ENCODE data around the gene TSKS.

- TF ChIP-seq, protein P1, sequence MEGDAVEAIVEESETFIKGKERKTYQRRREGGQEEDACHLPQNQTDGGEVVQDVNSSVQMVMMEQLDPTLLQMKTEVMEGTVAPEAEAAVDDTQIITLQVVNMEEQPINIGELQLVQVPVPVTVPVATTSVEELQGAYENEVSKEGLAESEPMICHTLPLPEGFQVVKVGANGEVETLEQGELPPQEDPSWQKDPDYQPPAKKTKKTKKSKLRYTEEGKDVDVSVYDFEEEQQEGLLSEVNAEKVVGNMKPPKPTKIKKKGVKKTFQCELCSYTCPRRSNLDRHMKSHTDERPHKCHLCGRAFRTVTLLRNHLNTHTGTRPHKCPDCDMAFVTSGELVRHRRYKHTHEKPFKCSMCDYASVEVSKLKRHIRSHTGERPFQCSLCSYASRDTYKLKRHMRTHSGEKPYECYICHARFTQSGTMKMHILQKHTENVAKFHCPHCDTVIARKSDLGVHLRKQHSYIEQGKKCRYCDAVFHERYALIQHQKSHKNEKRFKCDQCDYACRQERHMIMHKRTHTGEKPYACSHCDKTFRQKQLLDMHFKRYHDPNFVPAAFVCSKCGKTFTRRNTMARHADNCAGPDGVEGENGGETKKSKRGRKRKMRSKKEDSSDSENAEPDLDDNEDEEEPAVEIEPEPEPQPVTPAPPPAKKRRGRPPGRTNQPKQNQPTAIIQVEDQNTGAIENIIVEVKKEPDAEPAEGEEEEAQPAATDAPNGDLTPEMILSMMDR (IDR thresholded peaks at IDR 0.05) = no peak
- no peak for TF ChIP-seq EP300 (IDR thresholded peaks at IDR 0.05)
These were observed 11.9 kb upstream of the TSKS start for GRCh38 chr19:49774969-49775368.
